Activated naive CD8-positive, alpha-beta T cell treated with anti-CD3 and anti-CD28 coated beads, Interleukin-2, amount 50 U/mL, for 24 hours (primary cell): ENCODE data around the gene WDR35.
"Not testable (repeated sequence)": the region's sequence is repeated elsewhere in the genome, so short reads cannot be mapped to it uniquely, and the experiment has no call there.

Experiments
- ATAC-seq: fragments of 150-1000 bp; cut with Tn5 transposase; one replicate; pipeline ENCODE4 v1.10.0; 2021
- DNase-seq: peaks from one replicate; pipeline ENCODE4 v3.0.0; 2021
- H3K27ac Mint-ChIP-seq: one replicate; pipeline ENCODE4 v1.8.0; 2021; ENCODE audit warnings: mild to moderate bottlenecking, mixed read lengths
- H3K27me3 Mint-ChIP-seq: one replicate; pipeline ENCODE4 v1.8.0; 2021; ENCODE audit warnings: mixed read lengths
- H3K36me3 Mint-ChIP-seq: one replicate; pipeline ENCODE4 v1.8.0; 2021; ENCODE audit warnings: low read depth, mixed read lengths
- H3K4me1 Mint-ChIP-seq: one replicate; pipeline ENCODE4 v1.8.0; 2021; ENCODE audit warnings: mixed read lengths
- H3K4me3 Mint-ChIP-seq: one replicate; pipeline ENCODE4 v1.8.0; 2021; ENCODE audit warnings: mild to moderate bottlenecking, moderate library complexity, mixed read lengths
- H3K9me3 Mint-ChIP-seq: one replicate; pipeline ENCODE4 v1.8.0; 2021; ENCODE audit warnings: mixed read lengths

WDR35 gene

DNA sequence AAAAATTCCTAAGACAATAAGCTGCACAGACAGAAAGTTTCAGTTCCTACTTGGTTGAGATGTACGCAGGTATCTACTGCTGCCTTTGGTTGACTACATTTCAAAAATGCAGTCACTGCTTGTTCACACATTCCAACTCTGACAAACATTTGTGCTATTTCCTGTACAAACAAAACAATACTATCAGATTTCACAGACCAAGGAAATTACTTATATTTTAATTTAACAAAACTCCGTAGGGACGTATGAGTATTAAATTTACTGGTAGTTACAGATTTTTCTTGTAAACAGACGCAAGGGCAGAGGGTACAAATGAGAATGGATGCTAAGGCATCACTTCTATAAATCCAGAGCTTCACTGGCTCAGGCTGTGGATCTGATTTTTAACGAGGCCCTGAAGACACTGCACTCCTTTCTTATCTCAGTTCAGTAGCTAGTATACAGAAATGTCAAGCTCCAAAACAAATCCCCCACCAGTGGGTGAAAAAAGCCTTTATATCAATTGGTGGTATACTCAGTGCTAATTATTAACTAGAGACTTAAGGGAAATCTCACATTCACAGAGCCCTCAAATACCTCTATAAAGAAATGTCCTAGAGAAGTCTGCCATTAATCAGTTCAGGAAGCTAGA is 56.4 kb downstream of the WDR35 start:
- DNase-seq (no peak), ATAC-seq (no peak)
- Mint-ChIP-seq H3K4me3 (no peak overlapping the region), H3K4me1 (no peaks in the 10 kb centered on the region), H3K27ac (no peak overlapping the region), H3K36me3 (peaks cover 59% of the 10 kb centered on the region), H3K27me3 (no peaks in the 10 kb centered on the region), H3K9me3 (peaks cover 9% of the 10 kb centered on the region)

DNA sequence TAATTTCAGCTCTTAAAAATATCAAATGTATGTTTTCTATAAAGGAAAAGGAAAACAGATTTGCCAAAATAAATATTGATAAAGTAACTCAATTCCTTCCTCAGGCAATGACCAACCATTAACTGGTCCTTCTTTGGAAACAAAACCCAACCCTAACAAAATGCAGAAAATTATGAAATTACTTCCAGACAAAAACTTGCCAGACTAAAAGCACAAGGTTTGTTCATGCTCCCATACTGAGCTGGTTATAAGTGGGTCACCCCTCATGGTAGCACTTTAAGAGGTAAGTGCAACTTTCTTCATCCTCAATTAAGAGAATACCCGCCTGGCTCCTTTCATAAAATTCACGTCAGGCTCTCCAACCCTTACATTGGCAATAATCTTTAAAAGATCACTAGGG is 57.0 kb downstream of the WDR35 start:
- H3K36me3 Mint-ChIP-seq = peaks cover 60% of the 10 kb centered on the region
- no peak overlapping the region for H3K27ac Mint-ChIP-seq
- H3K27me3 Mint-ChIP-seq = no peaks in the 10 kb centered on the region

DNA sequence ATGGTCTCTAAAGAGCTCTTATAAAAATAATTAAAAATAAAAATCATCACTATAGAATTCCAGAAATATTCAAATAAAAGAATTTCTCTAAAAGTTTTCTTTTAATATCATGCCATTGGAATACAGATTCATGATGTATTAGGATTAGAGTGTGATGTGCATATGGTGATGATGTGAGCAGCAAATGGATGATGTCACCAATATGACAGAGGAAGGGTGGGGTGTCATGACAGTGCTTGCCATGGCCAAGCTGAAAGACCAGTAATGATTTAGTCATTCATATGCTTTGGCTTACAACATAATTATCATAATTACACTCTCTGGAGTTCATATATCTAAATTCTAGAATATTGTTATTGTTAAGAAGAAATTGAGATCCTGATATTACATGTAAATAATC is 60.7 kb downstream of the WDR35 start:
- Mint-ChIP-seq H3K27ac (no peak overlapping the region), H3K4me3 (no peak overlapping the region), H3K36me3 (peaks cover 74% of the 10 kb centered on the region), H3K9me3 (peaks cover 26% of the 10 kb centered on the region), H3K27me3 (no peaks in the 10 kb centered on the region), H3K4me1 (no peaks in the 10 kb centered on the region)
- DNase-seq (no peak), ATAC-seq (no peak)

More for the DNA sequence above, 57.0 kb downstream of the WDR35 start:
- DNase-seq (no peak), ATAC-seq (no peak)
- Mint-ChIP-seq H3K9me3 (peaks cover 9% of the 10 kb centered on the region), H3K4me1 (no peaks in the 10 kb centered on the region), H3K4me3 (no peak overlapping the region)

DNA sequence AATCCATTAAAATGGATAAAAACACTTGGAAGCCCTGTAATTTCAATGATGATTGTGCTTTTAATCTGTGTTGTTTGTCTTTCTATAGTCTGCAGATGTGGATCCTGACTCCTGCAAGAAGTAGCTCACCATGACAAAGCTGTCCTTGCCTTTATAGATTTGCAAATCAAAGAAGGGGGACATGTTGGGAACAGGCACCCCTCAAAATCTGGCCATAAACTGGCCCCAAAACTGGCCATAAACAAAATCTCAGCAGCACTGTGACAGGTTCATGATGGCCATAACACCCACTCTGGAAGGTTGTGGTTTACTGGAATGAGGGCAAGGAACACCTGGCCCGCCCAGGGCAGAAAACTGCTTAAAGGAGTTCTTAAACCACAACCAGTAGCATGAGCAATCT is 62.1 kb downstream of the WDR35 start:
- H3K36me3 Mint-ChIP-seq = peaks cover 76% of the 10 kb centered on the region
- H3K4me1 Mint-ChIP-seq, H3K27me3 Mint-ChIP-seq, H3K4me3 Mint-ChIP-seq, H3K27ac Mint-ChIP-seq, DNase-seq, ATAC-seq: not testable (repeated sequence)
- H3K9me3 Mint-ChIP-seq = peaks cover 26% of the 10 kb centered on the region

DNA sequence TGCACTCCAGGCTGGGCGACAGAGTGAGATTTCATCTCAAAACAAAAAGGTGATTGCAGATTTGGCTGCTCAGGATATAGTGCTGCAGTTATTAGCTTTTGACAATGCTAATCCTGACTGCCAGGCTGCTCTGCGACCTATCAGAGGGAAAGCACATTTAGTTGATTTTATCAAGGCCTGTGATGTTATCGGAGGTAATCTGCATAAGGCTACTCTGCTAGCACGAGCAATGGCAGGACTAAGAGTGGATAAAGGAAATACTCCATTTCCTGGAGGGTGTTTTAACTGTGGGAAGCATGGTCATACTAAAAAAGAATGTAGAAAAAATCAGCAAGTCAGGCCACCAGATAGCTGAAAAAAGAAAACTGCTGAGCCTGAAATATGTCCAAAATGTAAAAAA is 65.4 kb downstream of the WDR35 start:
- not testable (repeated sequence) for ATAC-seq, H3K27ac Mint-ChIP-seq, H3K4me1 Mint-ChIP-seq, H3K27me3 Mint-ChIP-seq, DNase-seq, H3K4me3 Mint-ChIP-seq
- peaks cover 75% of the 10 kb centered on the region for H3K36me3 Mint-ChIP-seq
- H3K9me3 Mint-ChIP-seq = peaks cover 18% of the 10 kb centered on the region

DNA sequence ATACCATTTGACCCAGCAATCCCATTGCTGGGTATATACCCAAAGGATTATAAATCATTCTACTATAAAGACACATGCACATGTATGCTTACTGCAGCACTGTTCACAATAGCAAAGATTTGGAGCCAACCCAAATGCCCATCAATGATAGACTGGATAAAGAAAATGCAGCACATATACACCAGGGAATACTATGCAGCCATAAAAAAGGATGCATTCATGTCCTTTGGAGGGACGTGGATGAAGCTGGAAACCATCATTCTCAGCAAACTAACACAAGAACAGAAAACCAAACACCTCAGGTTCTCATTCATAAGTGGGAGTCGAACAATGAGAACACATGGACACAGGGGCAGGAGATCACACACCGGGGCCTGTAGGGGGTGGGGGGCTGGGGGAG is 67.7 kb downstream of the WDR35 start:
- ATAC-seq, H3K4me1 Mint-ChIP-seq: not testable (repeated sequence)
- peaks cover 59% of the 10 kb centered on the region for H3K36me3 Mint-ChIP-seq

DNA sequence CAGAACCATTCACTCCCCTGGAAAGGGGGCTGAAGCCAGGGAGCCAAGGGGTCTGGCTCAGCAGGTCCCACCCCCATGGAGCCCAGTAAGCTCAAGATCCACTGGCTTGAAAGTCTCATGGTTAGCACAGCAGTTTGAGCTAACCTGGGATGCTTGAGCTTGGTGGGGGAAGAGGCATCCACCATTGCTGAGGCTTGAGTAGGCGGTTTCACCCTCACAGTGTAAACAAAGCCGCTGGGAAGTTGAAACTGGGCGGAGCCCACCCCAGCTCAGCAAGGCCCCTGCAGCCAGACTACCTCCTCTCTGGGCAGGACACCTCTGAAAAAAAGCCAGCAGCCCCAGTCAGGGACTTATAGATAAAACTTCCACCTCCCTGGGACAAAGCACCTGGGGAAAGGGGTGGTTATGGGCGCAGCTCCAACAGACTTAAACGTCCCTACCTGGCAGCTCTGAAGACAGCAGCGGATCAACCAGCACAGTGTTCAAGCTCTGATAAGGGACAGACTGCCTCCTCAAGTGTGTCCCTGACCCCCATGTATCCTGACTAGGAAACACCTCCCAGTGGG is 73.4 kb downstream of the WDR35 start:
- ATAC-seq (no peak), DNase-seq (no peak)
- Mint-ChIP-seq H3K27me3 (no peaks in the 10 kb centered on the region), H3K9me3 (no peaks in the 10 kb centered on the region), H3K4me3 (no peak overlapping the region), H3K36me3 (peaks cover 27% of the 10 kb centered on the region), H3K4me1 (no peaks in the 10 kb centered on the region), H3K27ac (no peak overlapping the region)

More for the DNA sequence above, 67.7 kb downstream of the WDR35 start:
- not testable (repeated sequence) for DNase-seq, H3K27ac Mint-ChIP-seq, H3K4me3 Mint-ChIP-seq, H3K27me3 Mint-ChIP-seq
- H3K9me3 Mint-ChIP-seq = peaks cover 11% of the 10 kb centered on the region

DNA sequence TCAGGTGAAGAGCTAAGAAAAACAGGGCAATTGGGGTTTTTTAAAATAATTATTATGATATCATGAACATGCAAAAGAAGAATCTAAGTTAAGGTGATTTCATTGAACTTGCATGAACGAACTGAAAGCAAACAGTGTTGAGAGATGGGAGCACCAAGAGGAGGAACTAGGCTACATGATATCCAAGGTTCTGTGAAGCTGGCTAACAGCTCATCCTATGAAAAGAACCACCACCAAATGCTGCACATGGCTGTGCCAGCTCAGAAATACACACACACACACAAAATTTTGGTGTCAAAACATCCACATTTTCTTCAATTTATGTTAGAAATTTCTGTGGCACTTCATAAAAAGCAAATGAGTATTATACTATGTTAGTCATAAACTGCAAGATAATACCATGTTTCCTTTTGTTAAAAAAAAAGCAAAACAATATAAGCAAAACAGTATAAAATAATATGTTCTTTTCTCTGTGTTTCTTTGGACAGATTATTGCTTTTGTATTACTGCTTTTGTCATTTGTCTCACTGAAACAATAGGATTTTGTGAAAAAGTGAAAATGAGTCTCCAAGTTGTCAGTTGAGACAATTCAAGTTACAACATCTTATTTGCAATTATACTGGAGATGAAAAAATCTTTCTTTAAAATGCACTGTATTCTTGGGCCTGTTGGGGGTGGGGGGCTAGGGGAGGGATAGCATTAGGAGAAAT is 75.5 kb downstream of the WDR35 start:
- no peaks in the 10 kb centered on the region for H3K9me3 Mint-ChIP-seq
- H3K36me3 Mint-ChIP-seq = peaks cover 27% of the 10 kb centered on the region
- no peaks in the 10 kb centered on the region for H3K27me3 Mint-ChIP-seq
- DNase-seq (no peak), ATAC-seq (no peak)
- H3K4me1 Mint-ChIP-seq = no peaks in the 10 kb centered on the region
- no peak overlapping the region for H3K4me3 Mint-ChIP-seq
- H3K27ac Mint-ChIP-seq = no peak overlapping the region

DNA sequence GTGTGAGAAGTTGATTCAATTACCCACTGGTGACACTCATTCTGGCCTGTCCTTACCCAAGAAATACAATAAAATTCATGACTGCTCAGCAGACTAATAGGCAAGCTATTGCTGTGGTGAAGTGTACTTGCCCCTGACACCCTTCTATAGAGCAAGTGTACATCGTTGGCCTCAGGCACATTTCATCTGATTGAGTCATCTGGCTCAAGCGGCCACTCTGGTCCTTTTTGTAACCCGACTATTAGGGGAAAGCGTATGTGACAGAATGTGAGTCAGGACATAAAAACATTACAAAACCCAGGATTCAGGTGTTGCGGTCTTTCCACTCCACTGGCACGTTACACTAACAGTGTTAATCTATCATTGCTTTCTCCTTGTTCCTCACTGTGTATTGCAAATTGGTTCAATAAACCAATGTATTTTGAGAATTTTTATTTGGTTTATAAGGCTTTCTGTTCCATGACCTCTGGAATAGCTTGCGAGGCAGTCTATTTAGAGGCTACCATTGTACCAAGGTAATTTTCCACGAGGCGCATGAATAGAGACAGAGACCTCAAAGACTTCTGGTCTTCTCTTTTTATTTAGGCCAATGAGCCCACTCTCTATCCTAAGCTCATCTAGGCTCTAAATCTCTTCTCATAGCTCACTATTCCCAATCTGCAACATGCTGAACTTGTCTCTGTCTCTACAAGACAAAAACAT is 77.9 kb downstream of the WDR35 start:
- Mint-ChIP-seq H3K9me3 (no peaks in the 10 kb centered on the region), H3K36me3 (peaks cover 21% of the 10 kb centered on the region), H3K4me3 (no peak overlapping the region), H3K4me1 (no peaks in the 10 kb centered on the region), H3K27ac (no peak overlapping the region), H3K27me3 (peaks cover 5% of the 10 kb centered on the region)
- no peak for ATAC-seq
- no peak for DNase-seq

DNA sequence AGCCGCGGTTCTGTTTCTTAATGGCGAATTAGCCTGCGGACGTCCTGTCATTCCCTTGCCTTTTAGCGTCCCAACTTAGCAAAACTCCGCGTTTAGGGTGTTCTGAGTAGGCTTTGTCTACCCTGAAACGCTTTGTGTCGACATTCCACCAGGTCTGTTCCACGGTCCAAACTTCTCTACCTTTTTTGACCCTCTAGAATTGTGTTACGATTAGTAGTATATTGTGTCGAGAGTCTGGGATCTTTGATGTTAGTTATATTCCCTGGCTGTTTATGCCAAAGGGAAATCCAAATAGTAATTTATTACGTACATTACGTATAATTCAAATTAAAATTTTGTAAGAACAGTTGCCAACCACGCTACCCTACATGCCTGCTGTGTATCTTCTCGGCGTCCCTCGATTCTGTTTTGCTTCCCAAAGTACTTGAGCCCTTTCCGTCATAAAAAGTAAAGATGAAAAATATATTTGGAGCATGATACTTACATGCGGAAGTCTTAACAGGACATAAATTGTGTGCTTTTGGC is 87.6 kb downstream of the WDR35 start:
- DNase-seq (peak; percentile 10), ATAC-seq (no peak)
- Mint-ChIP-seq H3K27me3 (peaks cover 6% of the 10 kb centered on the region), H3K27ac (peak overlapping the region; percentile 90), H3K4me3 (peak overlapping the region; percentile 88), H3K4me1 (peaks cover 59% of the 10 kb centered on the region), H3K36me3 (peaks cover 14% of the 10 kb centered on the region), H3K9me3 (peaks cover 9% of the 10 kb centered on the region)

DNA sequence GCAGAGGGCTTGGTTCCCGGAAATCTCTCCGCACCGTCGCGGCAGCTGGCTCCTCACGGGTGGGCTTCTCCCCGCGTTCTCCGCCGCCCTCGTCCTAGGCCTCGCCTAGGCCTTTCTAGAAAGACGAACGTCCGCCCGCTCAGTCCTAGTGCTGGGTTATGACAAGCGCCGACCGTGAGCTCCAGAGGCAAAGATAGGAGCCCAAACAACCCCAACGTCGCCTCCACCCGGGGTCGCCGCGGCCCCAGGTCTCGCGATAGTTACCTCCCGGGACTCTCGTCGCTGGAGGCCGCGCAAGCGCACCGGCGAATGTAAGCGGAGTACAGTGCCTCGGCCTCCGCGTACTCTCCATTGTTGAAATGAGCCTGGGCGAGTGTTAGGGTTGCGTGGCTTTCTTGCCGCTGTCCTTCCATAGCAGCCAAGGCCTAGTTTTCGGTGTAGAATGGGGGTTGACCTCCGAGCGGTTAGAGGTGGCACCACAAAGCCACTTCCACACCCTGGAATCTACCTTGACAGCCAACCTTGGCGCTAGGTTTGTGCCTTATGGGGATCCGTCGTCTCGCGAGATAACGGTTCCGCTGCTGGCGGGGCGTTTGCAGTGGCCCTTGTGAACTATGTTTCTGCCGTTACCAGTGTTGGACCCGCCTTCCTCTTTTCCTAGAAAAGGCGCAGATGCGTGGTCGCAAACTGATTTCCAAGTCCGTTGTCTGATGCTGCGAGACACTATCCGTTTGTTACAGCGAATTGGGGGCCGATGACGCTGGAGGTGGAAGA is 88.3 kb downstream of the WDR35 start, which contains the start of gene TTC32:
Gene TTC32, minus strand, starts transcription at position 542 of the 774 bp plus-strand sequence. Its CDS starts 129 bp downstream, at position 413.
- peaks cover 59% of the 10 kb centered on the region for H3K4me1 Mint-ChIP-seq
- peak; percentile 90 for DNase-seq
- H3K4me3 Mint-ChIP-seq = peak within 1 kb of the TSS; percentile 88
- peaks cover 14% of the 10 kb centered on the region for H3K36me3 Mint-ChIP-seq
- H3K27ac Mint-ChIP-seq = peak within 1 kb of the TSS; percentile 90
- H3K9me3 Mint-ChIP-seq = peaks cover 9% of the 10 kb centered on the region
- peak; percentile 84 for ATAC-seq
- peaks cover 6% of the 10 kb centered on the region for H3K27me3 Mint-ChIP-seq

DNA sequence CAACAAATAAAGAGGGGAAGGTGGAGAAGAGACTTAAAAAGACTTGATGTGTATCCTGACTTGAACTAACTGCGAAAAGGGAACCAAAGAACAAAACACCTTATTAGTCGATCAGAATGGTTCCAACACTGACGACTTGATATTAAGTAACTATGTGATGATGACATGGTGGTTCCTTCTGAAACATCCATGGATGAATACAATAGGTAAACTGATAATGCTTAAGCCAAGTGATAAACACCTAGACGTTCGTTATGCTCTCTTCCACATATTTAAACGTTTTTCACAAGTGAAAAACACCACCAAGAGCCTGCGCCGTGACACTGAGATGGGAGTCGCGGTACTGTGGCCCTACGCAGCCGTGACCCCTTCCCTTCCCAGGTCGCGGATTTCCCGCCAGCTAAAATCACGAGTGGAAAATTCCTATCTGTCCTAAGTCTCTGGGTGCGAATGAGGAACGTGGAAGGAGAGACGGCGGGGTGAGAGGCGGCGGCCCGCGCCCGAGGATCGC is 88.9 kb downstream of the WDR35 start:
- H3K36me3 Mint-ChIP-seq = peaks cover 14% of the 10 kb centered on the region
- H3K4me1 Mint-ChIP-seq = peaks cover 56% of the 10 kb centered on the region
- peak overlapping the region; percentile 90 for H3K27ac Mint-ChIP-seq
- peaks cover 9% of the 10 kb centered on the region for H3K9me3 Mint-ChIP-seq
- ATAC-seq = no peak
- peaks cover 5% of the 10 kb centered on the region for H3K27me3 Mint-ChIP-seq
- peak overlapping the region; percentile 88 for H3K4me3 Mint-ChIP-seq
- DNase-seq = no peak

DNA sequence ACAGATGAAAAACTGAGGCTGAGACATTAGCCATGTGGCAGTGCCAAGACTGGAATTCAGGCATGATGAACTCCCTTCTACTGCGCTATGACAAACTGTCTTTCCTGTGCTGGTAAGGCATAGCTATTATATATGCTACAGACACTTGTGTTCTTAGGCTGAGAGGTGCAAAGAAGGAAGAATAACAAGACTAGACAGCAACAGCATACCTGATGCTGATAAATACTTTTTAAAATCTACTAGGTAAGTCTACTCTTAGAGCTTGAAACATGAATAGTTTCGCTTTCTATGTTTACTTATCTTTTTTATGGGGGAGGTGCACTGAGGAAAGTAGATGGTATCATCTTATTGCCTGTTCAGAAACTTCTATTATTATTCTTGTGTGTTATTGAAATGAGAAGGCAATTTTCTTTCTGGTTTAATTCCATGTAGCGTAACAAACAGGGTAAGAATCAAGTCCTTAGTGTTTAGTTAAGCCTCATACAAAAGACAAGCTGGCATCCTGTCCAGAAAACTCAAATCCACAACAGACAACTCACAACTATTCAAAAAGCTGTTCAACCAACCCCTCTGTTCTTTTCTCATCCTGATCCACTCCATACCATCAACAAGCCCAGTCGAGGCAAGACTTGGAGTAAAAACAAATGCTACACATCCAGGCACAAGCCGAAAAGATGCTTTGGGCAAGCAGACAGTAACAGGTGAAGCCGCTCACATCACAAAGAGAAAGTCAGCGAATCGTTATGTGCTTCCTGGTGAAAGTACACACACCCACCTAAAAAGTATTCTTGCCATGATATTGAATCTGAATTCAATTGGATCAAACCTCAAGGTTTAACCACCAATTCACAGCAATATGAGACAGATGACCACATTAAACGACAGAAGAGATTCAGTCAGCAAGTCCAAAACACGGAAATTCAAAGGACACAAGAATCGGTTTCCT is 89.6 kb downstream of the WDR35 start:
- no peaks in the 10 kb centered on the region for H3K27me3 Mint-ChIP-seq
- ATAC-seq (peak; percentile 12), DNase-seq (peak; percentile 6)
- peaks cover 14% of the 10 kb centered on the region for H3K36me3 Mint-ChIP-seq
- H3K4me3 Mint-ChIP-seq = peak overlapping the region; percentile 88
- H3K9me3 Mint-ChIP-seq = peaks cover 9% of the 10 kb centered on the region
- peaks cover 62% of the 10 kb centered on the region for H3K4me1 Mint-ChIP-seq
- peak overlapping the region; percentile 90 for H3K27ac Mint-ChIP-seq
